ENCODE results near the gene AMBRA1.

AMBRA1 gene

GRCh38 chr11:46458491-46458890, 135.3 kb downstream of the AMBRA1 start:
- no peaks in the 10 kb centered on the region for H3K9me3 Mint-ChIP-seq
- DNase-seq (ENCODE audit: low spot score in 2 of 2) (no peak), ATAC-seq (ENCODE audit: low read depth) (no peak)
- no peaks in the 10 kb centered on the region for H3K27me3 Mint-ChIP-seq
- H3K27ac Mint-ChIP-seq, result no peak overlapping the region
- H3K4me3 Mint-ChIP-seq, result no peak overlapping the region
- H3K4me1 Mint-ChIP-seq, result peaks cover 3% of the 10 kb centered on the region
- peaks cover 16% of the 10 kb centered on the region for H3K36me3 Mint-ChIP-seq

- no peak for ATAC-seq (ENCODE audit: low read depth)
- Mint-ChIP-seq H3K9me3 (no peaks in the 10 kb centered on the region), H3K4me1 (peaks cover 7% of the 10 kb centered on the region), H3K27me3 (no peaks in the 10 kb centered on the region), H3K4me3 (no peak overlapping the region), H3K27ac (no peak overlapping the region), H3K36me3 (peaks cover 14% of the 10 kb centered on the region)
- DNase-seq (ENCODE audit: low spot score in 2 of 2), result no peak
Measured at GRCh38 chr11:46457659-46458424, 136.0 kb downstream of the AMBRA1 start.

GRCh38 chr11:46457021-46457420, 136.8 kb downstream of the AMBRA1 start:
- H3K27ac Mint-ChIP-seq, result no peak overlapping the region

GRCh38 chr11:46456269-46457001, 137.4 kb downstream of the AMBRA1 start:
- H3K4me3 Mint-ChIP-seq, result no peak overlapping the region
- no peaks in the 10 kb centered on the region for H3K9me3 Mint-ChIP-seq

More at GRCh38 chr11:46457021-46457420, 136.8 kb downstream of the AMBRA1 start:
- Mint-ChIP-seq H3K27me3 (no peaks in the 10 kb centered on the region), H3K36me3 (peaks cover 9% of the 10 kb centered on the region), H3K4me3 (no peak overlapping the region), H3K4me1 (peaks cover 9% of the 10 kb centered on the region), H3K9me3 (no peaks in the 10 kb centered on the region)
- no peak for DNase-seq (ENCODE audit: low spot score in 2 of 2)
- no peak for ATAC-seq (ENCODE audit: low read depth)

GRCh38 chr11:46455834-46456233, 138.0 kb downstream of the AMBRA1 start:
- no peak overlapping the region for H3K27ac Mint-ChIP-seq
- no peaks in the 10 kb centered on the region for H3K27me3 Mint-ChIP-seq
- no peak for DNase-seq (ENCODE audit: low spot score in 2 of 2)
- peaks cover 13% of the 10 kb centered on the region for H3K36me3 Mint-ChIP-seq
- no peak for ATAC-seq (ENCODE audit: low read depth)
- no peak overlapping the region for H3K4me3 Mint-ChIP-seq
- no peaks in the 10 kb centered on the region for H3K9me3 Mint-ChIP-seq
- peaks cover 16% of the 10 kb centered on the region for H3K4me1 Mint-ChIP-seq

More at GRCh38 chr11:46456269-46457001, 137.4 kb downstream of the AMBRA1 start:
- Mint-ChIP-seq H3K27ac (no peak overlapping the region), H3K27me3 (no peaks in the 10 kb centered on the region), H3K4me1 (peaks cover 14% of the 10 kb centered on the region), H3K36me3 (peaks cover 10% of the 10 kb centered on the region)
- ATAC-seq (ENCODE audit: low read depth) (no peak), DNase-seq (ENCODE audit: low spot score in 2 of 2) (no peak)

- Mint-ChIP-seq H3K4me1 (peaks cover 22% of the 10 kb centered on the region), H3K36me3 (peaks cover 18% of the 10 kb centered on the region), H3K4me3 (no peak overlapping the region), H3K27me3 (no peaks in the 10 kb centered on the region), H3K27ac (no peak overlapping the region), H3K9me3 (no peaks in the 10 kb centered on the region)
- ATAC-seq (ENCODE audit: low read depth) (no peak), DNase-seq (ENCODE audit: low spot score in 2 of 2) (no peak)
Measured at GRCh38 chr11:46452918-46453517, 140.8 kb downstream of the AMBRA1 start.

- H3K27me3 Mint-ChIP-seq, result no peaks in the 10 kb centered on the region
- peaks cover 18% of the 10 kb centered on the region for H3K36me3 Mint-ChIP-seq
- DNase-seq (ENCODE audit: low spot score in 2 of 2), result no peak
- H3K4me3 Mint-ChIP-seq, result no peak overlapping the region
- no peaks in the 10 kb centered on the region for H3K9me3 Mint-ChIP-seq
- ATAC-seq (ENCODE audit: low read depth), result no peak
- H3K27ac Mint-ChIP-seq, result no peak overlapping the region
- H3K4me1 Mint-ChIP-seq, result peaks cover 24% of the 10 kb centered on the region
Measured at GRCh38 chr11:46451759-46452158, 142.1 kb downstream of the AMBRA1 start.

- Mint-ChIP-seq H3K9me3 (no peaks in the 10 kb centered on the region), H3K27ac (no peak overlapping the region), H3K4me3 (no peak overlapping the region), H3K36me3 (peaks cover 18% of the 10 kb centered on the region), H3K27me3 (no peaks in the 10 kb centered on the region), H3K4me1 (peaks cover 23% of the 10 kb centered on the region)
- ATAC-seq (ENCODE audit: low read depth), result no peak
- DNase-seq (ENCODE audit: low spot score in 2 of 2), result no peak
Measured at GRCh38 chr11:46450846-46451477, 142.9 kb downstream of the AMBRA1 start.

- ATAC-seq (ENCODE audit: low read depth), result no peak
- H3K27ac Mint-ChIP-seq, result no peak overlapping the region
- peaks cover 26% of the 10 kb centered on the region for H3K36me3 Mint-ChIP-seq
- no peak for DNase-seq (ENCODE audit: low spot score in 2 of 2)
- H3K4me1 Mint-ChIP-seq, result peaks cover 21% of the 10 kb centered on the region
- H3K27me3 Mint-ChIP-seq, result no peaks in the 10 kb centered on the region
- H3K4me3 Mint-ChIP-seq, result no peak overlapping the region
- no peaks in the 10 kb centered on the region for H3K9me3 Mint-ChIP-seq
Measured at GRCh38 chr11:46447544-46447943, 146.3 kb downstream of the AMBRA1 start.

GRCh38 chr11:46445920-46446771, 147.7 kb downstream of the AMBRA1 start:
- no peaks in the 10 kb centered on the region for H3K27me3 Mint-ChIP-seq
- ATAC-seq (ENCODE audit: low read depth) (no peak), DNase-seq (ENCODE audit: low spot score in 2 of 2) (no peak)
- no peaks in the 10 kb centered on the region for H3K9me3 Mint-ChIP-seq
- no peak overlapping the region for H3K27ac Mint-ChIP-seq
- H3K4me3 Mint-ChIP-seq, result no peak overlapping the region
- H3K36me3 Mint-ChIP-seq, result peaks cover 34% of the 10 kb centered on the region
- peaks cover 11% of the 10 kb centered on the region for H3K4me1 Mint-ChIP-seq

GRCh38 chr11:46445192-46445919, 148.5 kb downstream of the AMBRA1 start:
- no peak for ATAC-seq (ENCODE audit: low read depth)
- Mint-ChIP-seq H3K4me1 (peaks cover 11% of the 10 kb centered on the region), H3K27ac (no peak overlapping the region), H3K27me3 (no peaks in the 10 kb centered on the region), H3K9me3 (peaks cover 1% of the 10 kb centered on the region), H3K36me3 (peaks cover 33% of the 10 kb centered on the region), H3K4me3 (no peak overlapping the region)
- no peak for DNase-seq (ENCODE audit: low spot score in 2 of 2)

- Mint-ChIP-seq H3K36me3 (peaks cover 34% of the 10 kb centered on the region), H3K9me3 (peaks cover 1% of the 10 kb centered on the region), H3K4me3 (no peak overlapping the region), H3K27me3 (no peaks in the 10 kb centered on the region), H3K4me1 (peaks cover 9% of the 10 kb centered on the region), H3K27ac (no peak overlapping the region)
- ATAC-seq (ENCODE audit: low read depth) (no peak), DNase-seq (ENCODE audit: low spot score in 2 of 2) (no peak)
Measured at GRCh38 chr11:46444305-46444704, 149.5 kb downstream of the AMBRA1 start.

GRCh38 chr11:46438211-46438610, 155.6 kb downstream of the AMBRA1 start:
- ATAC-seq (ENCODE audit: low read depth), result no peak
- H3K9me3 Mint-ChIP-seq, result peaks cover 1% of the 10 kb centered on the region
- H3K27me3 Mint-ChIP-seq, result no peaks in the 10 kb centered on the region
- peaks cover 44% of the 10 kb centered on the region for H3K36me3 Mint-ChIP-seq
- no peak for DNase-seq (ENCODE audit: low spot score in 2 of 2)
- H3K27ac Mint-ChIP-seq, result no peak overlapping the region
- H3K4me1 Mint-ChIP-seq, result no peaks in the 10 kb centered on the region
- H3K4me3 Mint-ChIP-seq, result no peak overlapping the region
